GM12872 (cell line): ENCODE data around the gene ZPBP2.
A peak's percentile ranks its signal among the peaks of the same experiment; 100 is the strongest.

Source experiments
- TF ChIP-seq, protein P1 (sequence below): IDR thresholded peaks from 3 replicates; pipeline ENCODE4 v1.5.1; 2011; ENCODE audit warnings: low read depth, mild to moderate bottlenecking, low read length, moderate library complexity; ENCODE audit not compliant: insufficient read depth

Gene ZPBP2

DNA sequence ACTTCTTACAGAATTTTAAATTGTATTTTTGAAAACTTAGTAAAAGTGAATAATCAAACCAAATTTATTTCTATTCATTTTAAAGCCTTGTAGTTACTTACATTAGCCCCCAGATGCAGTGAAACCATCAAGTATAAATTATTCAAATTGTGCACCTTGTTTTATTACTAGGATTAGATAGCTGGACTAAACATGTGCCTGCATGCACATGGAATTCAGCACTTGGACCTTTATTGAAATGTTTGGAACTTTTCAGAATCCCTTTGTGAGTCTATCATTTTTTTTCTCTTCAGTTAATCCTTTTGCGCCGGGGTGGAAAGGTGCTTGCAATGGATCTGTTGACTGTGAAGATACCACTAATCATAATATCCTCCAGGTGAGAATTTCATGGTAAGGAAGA lies 4.7 kb downstream of the ZPBP2 start:
- TF ChIP-seq, protein P1, sequence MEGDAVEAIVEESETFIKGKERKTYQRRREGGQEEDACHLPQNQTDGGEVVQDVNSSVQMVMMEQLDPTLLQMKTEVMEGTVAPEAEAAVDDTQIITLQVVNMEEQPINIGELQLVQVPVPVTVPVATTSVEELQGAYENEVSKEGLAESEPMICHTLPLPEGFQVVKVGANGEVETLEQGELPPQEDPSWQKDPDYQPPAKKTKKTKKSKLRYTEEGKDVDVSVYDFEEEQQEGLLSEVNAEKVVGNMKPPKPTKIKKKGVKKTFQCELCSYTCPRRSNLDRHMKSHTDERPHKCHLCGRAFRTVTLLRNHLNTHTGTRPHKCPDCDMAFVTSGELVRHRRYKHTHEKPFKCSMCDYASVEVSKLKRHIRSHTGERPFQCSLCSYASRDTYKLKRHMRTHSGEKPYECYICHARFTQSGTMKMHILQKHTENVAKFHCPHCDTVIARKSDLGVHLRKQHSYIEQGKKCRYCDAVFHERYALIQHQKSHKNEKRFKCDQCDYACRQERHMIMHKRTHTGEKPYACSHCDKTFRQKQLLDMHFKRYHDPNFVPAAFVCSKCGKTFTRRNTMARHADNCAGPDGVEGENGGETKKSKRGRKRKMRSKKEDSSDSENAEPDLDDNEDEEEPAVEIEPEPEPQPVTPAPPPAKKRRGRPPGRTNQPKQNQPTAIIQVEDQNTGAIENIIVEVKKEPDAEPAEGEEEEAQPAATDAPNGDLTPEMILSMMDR, result peak; percentile 12; the same call in 1 of the 3 replicates

DNA sequence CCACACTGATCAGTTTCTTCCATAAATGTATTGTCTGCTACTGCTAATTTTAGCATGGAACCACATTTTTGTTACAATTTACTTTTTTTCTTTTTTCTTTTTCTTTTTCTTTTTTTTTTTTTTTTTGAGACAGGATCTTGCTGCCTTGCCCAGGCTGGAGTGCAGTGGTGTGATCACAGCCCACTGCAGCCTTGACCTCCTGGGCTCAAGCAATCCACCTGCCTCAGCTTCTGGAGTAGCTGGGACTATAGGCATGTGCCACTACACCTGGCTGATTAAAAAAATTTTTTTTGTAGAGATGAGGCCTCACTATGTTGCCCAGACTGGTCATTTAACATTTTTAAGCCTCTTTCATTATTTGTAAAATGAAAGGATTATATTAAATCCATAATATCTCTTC lies 19.1 kb downstream of the ZPBP2 start:
- TF ChIP-seq, protein P1, result no peak

DNA sequence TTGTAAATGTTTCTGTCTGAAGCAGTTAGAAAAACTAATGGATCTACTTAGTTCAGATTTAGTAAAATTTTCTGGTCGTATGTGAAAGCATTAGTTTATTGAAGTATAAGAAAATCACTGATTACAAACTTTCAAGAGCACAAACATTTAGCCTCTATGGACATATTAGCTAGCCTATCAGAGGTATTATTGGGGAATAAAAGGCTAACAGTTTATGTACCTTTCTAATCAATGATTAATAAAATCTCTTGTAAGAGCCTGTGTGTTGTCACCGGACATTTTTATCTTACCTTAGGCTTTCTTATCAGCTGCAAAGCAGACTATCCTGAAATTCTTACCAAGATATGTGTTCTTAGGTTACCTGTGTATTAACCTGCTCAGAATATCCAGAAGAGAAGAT lies 21.2 kb downstream of the ZPBP2 start:
- TF ChIP-seq, protein P1, result no peak

DNA sequence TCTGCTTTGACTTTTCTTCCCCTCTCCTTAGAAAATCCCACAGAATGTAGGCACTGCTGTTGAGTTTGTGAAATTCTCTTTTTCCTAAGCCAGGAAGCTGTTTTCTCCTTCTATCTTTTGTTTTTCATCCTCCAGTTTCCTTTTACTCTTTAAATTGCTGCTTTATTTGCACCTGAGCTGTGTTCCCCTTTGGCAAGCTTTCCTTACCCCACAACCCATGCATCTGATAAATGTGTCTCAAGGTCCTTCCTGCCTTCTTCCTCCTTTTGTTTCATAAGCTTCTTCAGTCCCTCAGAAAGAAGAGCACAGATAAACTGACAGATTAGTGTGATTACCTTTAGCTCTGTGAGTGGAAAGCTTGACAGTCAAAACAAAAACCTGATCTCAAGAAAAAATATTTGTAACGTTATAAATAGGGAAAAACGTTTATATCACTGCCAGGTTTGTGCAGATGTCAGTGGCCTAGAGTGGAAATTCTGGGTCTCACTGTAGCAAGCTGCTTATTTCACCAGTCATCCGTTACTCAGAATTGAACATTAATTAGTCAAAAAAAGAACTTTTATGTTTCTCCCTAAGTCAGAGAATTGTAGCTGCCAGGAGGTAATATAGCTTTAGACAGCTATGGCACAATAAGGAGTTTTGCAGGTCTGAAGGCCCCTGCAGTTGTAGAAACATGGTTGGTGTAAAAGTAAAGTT lies 26.8 kb downstream of the ZPBP2 start:
- TF ChIP-seq, protein P1, result no peak

DNA sequence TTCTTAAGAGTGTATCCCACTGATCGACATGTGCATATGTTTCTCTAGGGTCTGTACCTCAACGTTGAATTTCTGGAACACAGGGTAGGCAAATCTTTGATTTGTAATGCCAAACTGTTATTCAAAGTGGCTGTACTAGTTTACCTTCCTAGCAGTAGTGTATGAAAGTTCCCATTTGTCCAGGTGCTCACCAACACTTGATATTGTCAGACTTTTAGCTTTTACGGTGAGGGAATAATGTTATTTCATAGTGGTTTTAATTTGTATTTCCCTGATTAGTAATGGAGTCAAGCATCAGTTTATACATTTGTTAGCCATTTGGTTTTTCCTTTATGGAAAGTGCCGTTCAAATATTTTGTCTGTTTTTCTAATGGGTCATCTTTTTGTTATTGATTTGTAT lies 30.1 kb downstream of the ZPBP2 start:
- TF ChIP-seq, protein P1, result no peak

DNA sequence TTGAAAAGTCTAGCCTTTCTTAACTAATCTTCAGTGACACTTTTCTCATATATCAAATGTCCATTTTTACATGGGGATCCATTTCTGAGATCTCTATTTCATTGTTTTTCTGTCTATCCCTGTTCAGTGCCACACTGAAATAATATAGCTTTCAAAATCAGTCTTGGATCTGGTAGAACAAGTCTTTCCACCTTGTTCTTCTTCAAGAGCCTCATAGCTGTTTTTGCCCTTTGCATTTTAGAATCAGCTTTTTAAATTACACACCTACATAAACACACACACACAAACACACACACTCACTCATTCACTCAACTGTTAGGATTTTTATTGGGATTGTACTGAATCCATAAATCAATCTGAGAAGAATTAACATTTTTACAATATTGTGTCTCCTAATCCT lies 31.2 kb downstream of the ZPBP2 start:
- TF ChIP-seq, protein P1, result no peak

DNA sequence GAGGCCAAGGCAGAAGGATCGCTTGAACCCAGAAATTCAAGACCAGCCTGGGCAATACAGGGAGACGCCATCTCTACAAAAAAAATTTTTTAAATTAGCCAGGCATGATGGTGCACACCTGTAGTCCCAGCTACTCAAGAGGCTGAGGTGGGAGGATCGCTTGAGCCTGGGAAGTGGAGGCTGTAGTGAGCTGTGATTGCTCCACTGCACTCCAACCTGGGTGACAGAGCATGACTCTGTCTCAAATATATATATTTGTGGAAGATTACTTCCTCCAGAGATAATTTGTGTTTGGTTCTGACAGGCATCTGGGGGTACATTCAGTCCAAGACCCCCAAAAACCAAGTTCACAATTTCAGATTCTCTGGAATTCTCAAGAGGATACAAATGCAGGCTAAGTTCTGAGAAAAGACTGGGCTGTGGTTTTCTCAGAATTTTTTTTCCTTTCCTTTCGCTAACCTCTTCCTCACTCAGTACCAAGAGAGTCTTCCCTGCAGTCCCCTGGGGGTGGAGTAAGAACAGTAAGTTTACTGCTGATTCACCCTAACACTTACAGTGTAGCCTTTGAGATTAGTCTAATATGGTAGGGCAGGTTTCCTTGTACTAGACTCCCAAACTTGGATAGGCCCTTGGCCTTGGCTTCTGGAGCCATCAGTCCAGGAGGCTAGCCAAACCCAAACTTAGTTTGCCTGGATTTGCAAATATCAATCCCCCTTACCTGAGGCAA lies 35.3 kb downstream of the ZPBP2 start:
- TF ChIP-seq, protein P1, result no peak
